Measurements from ENCODE around the gene CRB1. TPM values are rescaled to one million over a fixed set of nuclear protein-coding genes. Genes with fewer than 3 reads are reported as not detected.

CRB1 gene
- total RNA-seq, 2 donors from 2014 or later, result not detected

GRCh38 chr1:197341626-197342025 is 73.6 kb downstream of the CRB1 start:
- Mint-ChIP-seq H3K4me1 (no peaks in the 10 kb centered on the region), H3K4me3 (no peak overlapping the region), H3K36me3 (ENCODE audit: low read depth) (no peaks in the 10 kb centered on the region), H3K27me3 (ENCODE audit: insufficient read depth) (no peaks in the 10 kb centered on the region), H3K9me3 (no peaks in the 10 kb centered on the region), H3K27ac (no peak overlapping the region)
- H3K27ac ChIP-seq (ENCODE audit: low read depth, low read length), result no peak overlapping the region
- no peaks in the 10 kb centered on the region for H3K4me1 ChIP-seq (ENCODE audit: control insufficient read depth, insufficient read depth, low read length)
- no peaks in the 10 kb centered on the region for H3K27me3 ChIP-seq (ENCODE audit: control insufficient read depth, insufficient read depth, low read length, poor library complexity, severe bottlenecking)
- WGBS, 2 experiments (ENCODE audit: insufficient coverage in 1 of 2, insufficient read length in 1 of 2), result 96 to 100% methylated on average over 1 of the region's 1 CpG
- H3K36me3 ChIP-seq (ENCODE audit: control insufficient read depth, insufficient read depth, low read length), result no peaks in the 10 kb centered on the region
- no peaks in the 10 kb centered on the region for H3K9me3 ChIP-seq (ENCODE audit: control insufficient read depth, low read length)
- no peak for DNase-seq
- no peak overlapping the region for H3K4me3 ChIP-seq (ENCODE audit: low read length)
- no peak for TF ChIP-seq CTCF (conservative IDR thresholded peaks at IDR 0.05)
- no peak overlapping the region for H3K9ac ChIP-seq (ENCODE audit: extremely low read depth, low read length, poor library complexity, severe bottlenecking)

GRCh38 chr1:197342044-197342565 is 74.1 kb downstream of the CRB1 start:
- no peak overlapping the region for H3K4me3 Mint-ChIP-seq
- no peak overlapping the region for H3K4me3 ChIP-seq (ENCODE audit: low read length)
- no peak overlapping the region for H3K27ac Mint-ChIP-seq
- no peak for TF ChIP-seq CTCF (conservative IDR thresholded peaks at IDR 0.05)
- no peaks in the 10 kb centered on the region for H3K27me3 Mint-ChIP-seq (ENCODE audit: insufficient read depth)
- no peaks in the 10 kb centered on the region for H3K36me3 ChIP-seq (ENCODE audit: control insufficient read depth, insufficient read depth, low read length)
- no peaks in the 10 kb centered on the region for H3K9me3 ChIP-seq (ENCODE audit: control insufficient read depth, low read length)
- no peak for DNase-seq
- H3K27me3 ChIP-seq (ENCODE audit: control insufficient read depth, insufficient read depth, low read length, poor library complexity, severe bottlenecking), result no peaks in the 10 kb centered on the region
- H3K9ac ChIP-seq (ENCODE audit: extremely low read depth, low read length, poor library complexity, severe bottlenecking), result no peak overlapping the region
- H3K27ac ChIP-seq (ENCODE audit: low read depth, low read length), result no peak overlapping the region
- H3K4me1 Mint-ChIP-seq, result no peaks in the 10 kb centered on the region
- WGBS, 2 experiments (ENCODE audit: insufficient coverage in 1 of 2, insufficient read length in 1 of 2), result 85 to 93% methylated on average over 3 of the region's 3 CpGs
- no peaks in the 10 kb centered on the region for H3K36me3 Mint-ChIP-seq (ENCODE audit: low read depth)
- no peaks in the 10 kb centered on the region for H3K9me3 Mint-ChIP-seq
- H3K4me1 ChIP-seq (ENCODE audit: control insufficient read depth, insufficient read depth, low read length), result no peaks in the 10 kb centered on the region

- no peaks in the 10 kb centered on the region for H3K27me3 Mint-ChIP-seq (ENCODE audit: insufficient read depth)
- no peaks in the 10 kb centered on the region for H3K36me3 ChIP-seq (ENCODE audit: control insufficient read depth, insufficient read depth, low read length)
- H3K4me1 ChIP-seq (ENCODE audit: control insufficient read depth, insufficient read depth, low read length), result no peaks in the 10 kb centered on the region
- H3K9ac ChIP-seq (ENCODE audit: extremely low read depth, low read length, poor library complexity, severe bottlenecking), result no peak overlapping the region
- no peak overlapping the region for H3K27ac Mint-ChIP-seq
- no peak overlapping the region for H3K27ac ChIP-seq (ENCODE audit: low read depth, low read length)
- no peaks in the 10 kb centered on the region for H3K4me1 Mint-ChIP-seq
- no peaks in the 10 kb centered on the region for H3K9me3 Mint-ChIP-seq
- no peak overlapping the region for H3K4me3 ChIP-seq (ENCODE audit: low read length)
- TF ChIP-seq CTCF (conservative IDR thresholded peaks at IDR 0.05), result no peak
- no peaks in the 10 kb centered on the region for H3K27me3 ChIP-seq (ENCODE audit: control insufficient read depth, insufficient read depth, low read length, poor library complexity, severe bottlenecking)
- WGBS, 2 experiments (ENCODE audit: insufficient coverage in 1 of 2, insufficient read length in 1 of 2), result 100% methylated on average over 1 of the region's 2 CpGs; no CpG with 5 or more reads in 1 of the 2 experiments
- H3K4me3 Mint-ChIP-seq, result no peak overlapping the region
- H3K36me3 Mint-ChIP-seq (ENCODE audit: low read depth), result no peaks in the 10 kb centered on the region
- H3K9me3 ChIP-seq (ENCODE audit: control insufficient read depth, low read length), result no peaks in the 10 kb centered on the region
- DNase-seq, result no peak
These were observed 74.6 kb downstream of the CRB1 start for GRCh38 chr1:197342669-197343068.
